DOHH2 (cell line): Measurements from ENCODE around the gene HLA-DQA1.

ENCODE experiments used
- H3F3A ChIP-seq: fragments of 200-600 bp; sonication (generic), shearing (Covaris generic); 2 replicates; pipeline ENCODE4 v1.6.0; 2016; ENCODE audit warnings: antibody characterized with exemption, mild to moderate bottlenecking; ENCODE audit not compliant: control insufficient read depth, insufficient read depth
- H3K27ac ChIP-seq: fragments of 200-600 bp; sonication (generic); 2 replicates; pipeline ENCODE4 v1.5.1; 2014; ENCODE audit warnings: low read depth, mild to moderate bottlenecking, low read length, moderate library complexity
- H3K27me3 ChIP-seq: fragments of 200-600 bp; sonication (generic); 2 replicates; pipeline ENCODE4 v1.6.1; 2014; ENCODE audit warnings: mild to moderate bottlenecking, low read length, mixed read lengths; ENCODE audit not compliant: control insufficient read depth
- H3K36me3 ChIP-seq: fragments of 200-600 bp; sonication (generic); 2 replicates; pipeline ENCODE4 v1.6.1; 2014; ENCODE audit warnings: mild to moderate bottlenecking, low read length, moderate library complexity, mixed read lengths; ENCODE audit not compliant: control insufficient read depth
- H3K4me1 ChIP-seq: fragments of 200-600 bp; sonication (generic); 2 replicates; pipeline ENCODE4 v1.6.1; 2014; ENCODE audit warnings: mild to moderate bottlenecking, low read length, mixed read lengths; ENCODE audit not compliant: control insufficient read depth
- H3K4me2 ChIP-seq: fragments of 200-600 bp; sonication (generic); 2 replicates; pipeline ENCODE4 v1.6.0; 2014; ENCODE audit warnings: mild to moderate bottlenecking, low read length, moderate library complexity
- H3K4me3 ChIP-seq: fragments of 200-600 bp; sonication (generic); 2 replicates; pipeline ENCODE4 v1.5.1; 2014; ENCODE audit warnings: mild to moderate bottlenecking, low read length, mixed read lengths
- H3K79me2 ChIP-seq: fragments of 200-600 bp; sonication (generic); 2 replicates; pipeline ENCODE4 v1.6.1; 2014; ENCODE audit warnings: mild to moderate bottlenecking, low read length, mixed read lengths; ENCODE audit not compliant: control insufficient read depth
- H3K9me2 ChIP-seq: fragments of 200-600 bp; sonication (generic); replicated peaks from 2 replicates; pipeline ENCODE4 v1.6.1; 2014; ENCODE audit warnings: mild to moderate bottlenecking, low read length, mixed read lengths; ENCODE audit not compliant: control insufficient read depth
- H3K9me3 ChIP-seq: fragments of 200-600 bp; sonication (generic); 2 replicates; pipeline ENCODE4 v1.6.1; 2014; ENCODE audit warnings: antibody characterized with exemption, low read length, mixed read lengths; ENCODE audit not compliant: control insufficient read depth, insufficient read depth
- H4K20me1 ChIP-seq: fragments of 200-600 bp; sonication (generic); 2 replicates; pipeline ENCODE4 v1.6.0; 2014; ENCODE audit warnings: low read depth, mild to moderate bottlenecking, antibody characterized with exemption, low read length, moderate library complexity; ENCODE audit not compliant: control insufficient read depth, insufficient read depth
- EZH2phosphoT487 ChIP-seq: fragments of 200-600 bp; sonication (generic); IDR thresholded peaks from 2 replicates; pipeline ENCODE4 v1.6.1; 2017; ENCODE audit warnings: borderline replicate concordance, mild to moderate bottlenecking, antibody characterized with exemption, low read length, moderate library complexity, mixed read lengths
- TF ChIP-seq, protein P1 (sequence below): fragments of 200-600 bp; sonication (generic); IDR thresholded peaks from one replicate; pipeline ENCODE4 v1.5.1; 2014; ENCODE audit warnings: antibody characterized with exemption, mild to moderate bottlenecking, low read depth, low read length; ENCODE audit not compliant: poor library complexity, severe bottlenecking

The HLA-DQA1 gene

DNA sequence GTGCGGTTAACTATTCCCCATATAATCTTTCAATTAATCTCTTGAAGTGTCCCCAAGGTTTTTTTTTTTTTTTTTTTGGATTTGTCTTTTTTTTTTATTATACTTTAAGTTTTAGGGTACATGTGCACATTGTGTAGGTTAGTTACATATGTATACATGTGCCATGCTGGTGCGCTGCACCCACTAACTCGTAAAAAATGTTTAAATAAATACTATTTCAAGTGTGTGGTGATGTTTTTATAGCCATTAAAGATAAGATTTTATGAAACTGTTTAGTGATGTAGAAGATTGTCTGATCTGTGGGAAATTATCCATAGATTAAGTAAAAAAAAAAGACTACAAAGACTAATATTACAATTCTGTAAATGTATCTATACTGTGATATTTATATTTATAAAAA lies 12.6 kb upstream of the HLA-DQA1 start:
- no peaks in the 10 kb centered on the region for H3K36me3 ChIP-seq
- H3K4me3 ChIP-seq = peak overlapping the region; percentile 68
- H3K9me2 ChIP-seq = no peaks in the 10 kb centered on the region
- no peaks in the 10 kb centered on the region for H3K27me3 ChIP-seq
- H3K79me2 ChIP-seq = no peaks in the 10 kb centered on the region
- peaks cover 21% of the 10 kb centered on the region for H3F3A ChIP-seq
- peaks cover 78% of the 10 kb centered on the region for H3K4me1 ChIP-seq
- H3K9me3 ChIP-seq = no peaks in the 10 kb centered on the region; the same call in 1 of the 2 replicates
- H3K27ac ChIP-seq = peak overlapping the region; percentile 95
- no peaks in the 10 kb centered on the region for H4K20me1 ChIP-seq
- peak overlapping the region; percentile 89 for H3K4me2 ChIP-seq
- TF ChIP-seq EZH2phosphoT487 = no peak
- TF ChIP-seq, protein P1, sequence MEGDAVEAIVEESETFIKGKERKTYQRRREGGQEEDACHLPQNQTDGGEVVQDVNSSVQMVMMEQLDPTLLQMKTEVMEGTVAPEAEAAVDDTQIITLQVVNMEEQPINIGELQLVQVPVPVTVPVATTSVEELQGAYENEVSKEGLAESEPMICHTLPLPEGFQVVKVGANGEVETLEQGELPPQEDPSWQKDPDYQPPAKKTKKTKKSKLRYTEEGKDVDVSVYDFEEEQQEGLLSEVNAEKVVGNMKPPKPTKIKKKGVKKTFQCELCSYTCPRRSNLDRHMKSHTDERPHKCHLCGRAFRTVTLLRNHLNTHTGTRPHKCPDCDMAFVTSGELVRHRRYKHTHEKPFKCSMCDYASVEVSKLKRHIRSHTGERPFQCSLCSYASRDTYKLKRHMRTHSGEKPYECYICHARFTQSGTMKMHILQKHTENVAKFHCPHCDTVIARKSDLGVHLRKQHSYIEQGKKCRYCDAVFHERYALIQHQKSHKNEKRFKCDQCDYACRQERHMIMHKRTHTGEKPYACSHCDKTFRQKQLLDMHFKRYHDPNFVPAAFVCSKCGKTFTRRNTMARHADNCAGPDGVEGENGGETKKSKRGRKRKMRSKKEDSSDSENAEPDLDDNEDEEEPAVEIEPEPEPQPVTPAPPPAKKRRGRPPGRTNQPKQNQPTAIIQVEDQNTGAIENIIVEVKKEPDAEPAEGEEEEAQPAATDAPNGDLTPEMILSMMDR = no peak

- Histone ChIP-seq H3K4me1 (peaks cover 78% of the 10 kb centered on the region), H4K20me1 (no peaks in the 10 kb centered on the region), H3K9me3 (no peaks in the 10 kb centered on the region; the same call in 1 of the 2 replicates), H3K79me2 (no peaks in the 10 kb centered on the region), H3K9me2 (no peaks in the 10 kb centered on the region), H3K27ac (peak overlapping the region; percentile 95), H3F3A (peaks cover 21% of the 10 kb centered on the region), H3K36me3 (no peaks in the 10 kb centered on the region), H3K4me3 (peak overlapping the region; percentile 29), H3K4me2 (peak overlapping the region; percentile 89), H3K27me3 (no peaks in the 10 kb centered on the region)
- TF ChIP-seq, protein P1 = no peak
- TF ChIP-seq EZH2phosphoT487 = no peak
Observed at GRCh38 chr6:32625137-32625536, 12.1 kb upstream of the HLA-DQA1 start.

GRCh38 chr6:32627249-32627648 lies 10.0 kb upstream of the HLA-DQA1 start:
- H3K9me3 ChIP-seq = no peaks in the 10 kb centered on the region
- H3K9me2 ChIP-seq = no peaks in the 10 kb centered on the region
- H3K4me2 ChIP-seq = no peak overlapping the region
- no peaks in the 10 kb centered on the region for H3K27me3 ChIP-seq
- H3K4me1 ChIP-seq = peaks cover 63% of the 10 kb centered on the region
- no peaks in the 10 kb centered on the region for H3K36me3 ChIP-seq
- H3K27ac ChIP-seq = no peak overlapping the region
- no peaks in the 10 kb centered on the region for H3K79me2 ChIP-seq
- H3K4me3 ChIP-seq = no peak overlapping the region
- no peaks in the 10 kb centered on the region for H4K20me1 ChIP-seq
- TF ChIP-seq, protein P1 = no peak
- no peak for TF ChIP-seq EZH2phosphoT487
- H3F3A ChIP-seq = peaks cover 21% of the 10 kb centered on the region
